ENCODE results near the gene CC2D2A.
"Not testable (repeated sequence)": the region's sequence is repeated elsewhere in the genome, so short reads cannot be mapped to it uniquely, and the experiment has no call there.

Gene CC2D2A

GRCh38 chr4:15575966-15576365 lies 106.3 kb downstream of the CC2D2A start:
- H3K9me3 Mint-ChIP-seq, result no peaks in the 10 kb centered on the region
- no peaks in the 10 kb centered on the region for H3K36me3 Mint-ChIP-seq
- no peak overlapping the region for H3K27ac Mint-ChIP-seq
- no peaks in the 10 kb centered on the region for H3K27me3 Mint-ChIP-seq
- CTCF ChIA-PET, result no interaction called here
- no peaks in the 10 kb centered on the region for H3K4me1 Mint-ChIP-seq
- DNase-seq, result no peak
- H3K4me3 Mint-ChIP-seq, result no peak overlapping the region

GRCh38 chr4:15577508-15577907 lies 107.8 kb downstream of the CC2D2A start:
- Mint-ChIP-seq H3K4me3 (no peak overlapping the region), H3K27ac (no peak overlapping the region), H3K27me3 (no peaks in the 10 kb centered on the region), H3K36me3 (peaks cover 1% of the 10 kb centered on the region), H3K9me3 (no peaks in the 10 kb centered on the region), H3K4me1 (no peaks in the 10 kb centered on the region)
- CTCF ChIA-PET, result interaction anchor here (1.0 kb wide), 1 partner anchor 24 kb away, joined by 3 read pairs; no protein-coding TSS in a partner anchor
- DNase-seq, result no peak

GRCh38 chr4:15584785-15585184 lies 115.1 kb downstream of the CC2D2A start:
- Mint-ChIP-seq H3K4me1 (no peaks in the 10 kb centered on the region), H3K36me3 (peaks cover 1% of the 10 kb centered on the region), H3K27me3 (no peaks in the 10 kb centered on the region), H3K4me3 (no peak overlapping the region), H3K27ac (no peak overlapping the region), H3K9me3 (no peaks in the 10 kb centered on the region)
- CTCF ChIA-PET, result no interaction called here
- no peak for DNase-seq

- Mint-ChIP-seq H3K9me3 (no peaks in the 10 kb centered on the region), H3K27ac (no peak overlapping the region), H3K4me1 (no peaks in the 10 kb centered on the region), H3K36me3 (peaks cover 1% of the 10 kb centered on the region), H3K27me3 (no peaks in the 10 kb centered on the region), H3K4me3 (no peak overlapping the region)
- no peak for DNase-seq
- CTCF ChIA-PET, result no interaction called here
These were observed 115.6 kb downstream of the CC2D2A start for GRCh38 chr4:15585331-15585730.

- no peak overlapping the region for H3K4me3 Mint-ChIP-seq
- H3K27ac Mint-ChIP-seq, result no peak overlapping the region
- CTCF ChIA-PET, result no interaction called here
- H3K36me3 Mint-ChIP-seq, result peaks cover 1% of the 10 kb centered on the region
- DNase-seq, result no peak
- no peaks in the 10 kb centered on the region for H3K27me3 Mint-ChIP-seq
- no peaks in the 10 kb centered on the region for H3K4me1 Mint-ChIP-seq
- no peaks in the 10 kb centered on the region for H3K9me3 Mint-ChIP-seq
These were observed 116.4 kb downstream of the CC2D2A start for GRCh38 chr4:15586066-15586465.

GRCh38 chr4:15587649-15588048 lies 118.0 kb downstream of the CC2D2A start:
- Mint-ChIP-seq H3K27ac (no peak overlapping the region), H3K27me3 (no peaks in the 10 kb centered on the region), H3K36me3 (no peaks in the 10 kb centered on the region), H3K4me3 (no peak overlapping the region), H3K9me3 (no peaks in the 10 kb centered on the region), H3K4me1 (no peaks in the 10 kb centered on the region)
- DNase-seq, result no peak
- CTCF ChIA-PET, result no interaction called here

- CTCF ChIA-PET, result no interaction called here
- H3K27me3 Mint-ChIP-seq, result no peaks in the 10 kb centered on the region
- H3K4me3 Mint-ChIP-seq, result no peak overlapping the region
- H3K27ac Mint-ChIP-seq, result no peak overlapping the region
- no peaks in the 10 kb centered on the region for H3K4me1 Mint-ChIP-seq
- no peaks in the 10 kb centered on the region for H3K9me3 Mint-ChIP-seq
- H3K36me3 Mint-ChIP-seq, result no peaks in the 10 kb centered on the region
- DNase-seq, result no peak
These were observed 123.1 kb downstream of the CC2D2A start for GRCh38 chr4:15592799-15593198.

- Mint-ChIP-seq H3K27me3 (no peaks in the 10 kb centered on the region), H3K4me1 (no peaks in the 10 kb centered on the region), H3K4me3 (no peak overlapping the region), H3K9me3 (no peaks in the 10 kb centered on the region), H3K36me3 (peaks cover 12% of the 10 kb centered on the region), H3K27ac (no peak overlapping the region)
- DNase-seq, result no peak
- CTCF ChIA-PET, result no interaction called here
These were observed 129.0 kb downstream of the CC2D2A start for GRCh38 chr4:15598644-15599043.

GRCh38 chr4:15600176-15600575 lies 130.5 kb downstream of the CC2D2A start:
- no peaks in the 10 kb centered on the region for H3K4me1 Mint-ChIP-seq
- CTCF ChIA-PET, result no interaction called here
- no peak overlapping the region for H3K4me3 Mint-ChIP-seq
- H3K36me3 Mint-ChIP-seq, result peaks cover 19% of the 10 kb centered on the region
- no peaks in the 10 kb centered on the region for H3K9me3 Mint-ChIP-seq
- H3K27me3 Mint-ChIP-seq, result no peaks in the 10 kb centered on the region
- no peak for DNase-seq
- no peak overlapping the region for H3K27ac Mint-ChIP-seq

GRCh38 chr4:15601862-15602261 lies 132.2 kb downstream of the CC2D2A start:
- H3K27me3 Mint-ChIP-seq, result no peaks in the 10 kb centered on the region
- no peaks in the 10 kb centered on the region for H3K9me3 Mint-ChIP-seq
- CTCF ChIA-PET, result interaction anchor here (0.8 kb wide), 1 partner anchor 400 kb away, joined by 3 read pairs; no protein-coding TSS in a partner anchor
- peaks cover 26% of the 10 kb centered on the region for H3K36me3 Mint-ChIP-seq
- no peak overlapping the region for H3K27ac Mint-ChIP-seq
- H3K4me3 Mint-ChIP-seq, result no peak overlapping the region
- no peaks in the 10 kb centered on the region for H3K4me1 Mint-ChIP-seq
- no peak for DNase-seq

- no peaks in the 10 kb centered on the region for H3K9me3 Mint-ChIP-seq
- peaks cover 34% of the 10 kb centered on the region for H3K36me3 Mint-ChIP-seq
- no peak for DNase-seq
- CTCF ChIA-PET, result no interaction called here
- no peaks in the 10 kb centered on the region for H3K27me3 Mint-ChIP-seq
- H3K4me1 Mint-ChIP-seq, result no peaks in the 10 kb centered on the region
- no peak overlapping the region for H3K4me3 Mint-ChIP-seq
- H3K27ac Mint-ChIP-seq, result no peak overlapping the region
These were observed 135.9 kb downstream of the CC2D2A start for GRCh38 chr4:15605537-15605936.

GRCh38 chr4:15610855-15611254 lies 141.2 kb downstream of the CC2D2A start:
- CTCF ChIA-PET, result no interaction called here
- H3K27ac Mint-ChIP-seq, result no peak overlapping the region
- H3K4me3 Mint-ChIP-seq, result no peak overlapping the region

GRCh38 chr4:15612136-15612535 lies 142.5 kb downstream of the CC2D2A start:
- no peak overlapping the region for H3K4me3 Mint-ChIP-seq
- H3K27ac Mint-ChIP-seq, result no peak overlapping the region
- H3K4me1 Mint-ChIP-seq, result no peaks in the 10 kb centered on the region
- CTCF ChIA-PET, result no interaction called here
- no peaks in the 10 kb centered on the region for H3K27me3 Mint-ChIP-seq
- peaks cover 37% of the 10 kb centered on the region for H3K36me3 Mint-ChIP-seq
- peaks cover 4% of the 10 kb centered on the region for H3K9me3 Mint-ChIP-seq
- no peak for DNase-seq

More at GRCh38 chr4:15610855-15611254, 141.2 kb downstream of the CC2D2A start:
- DNase-seq, result no peak
- Mint-ChIP-seq H3K4me1 (no peaks in the 10 kb centered on the region), H3K27me3 (no peaks in the 10 kb centered on the region), H3K9me3 (no peaks in the 10 kb centered on the region), H3K36me3 (peaks cover 28% of the 10 kb centered on the region)

GRCh38 chr4:15614891-15615290 lies 145.2 kb downstream of the CC2D2A start:
- H3K4me1 Mint-ChIP-seq, CTCF ChIA-PET, DNase-seq, H3K4me3 Mint-ChIP-seq, H3K27me3 Mint-ChIP-seq, H3K27ac Mint-ChIP-seq: not testable (repeated sequence)
- Mint-ChIP-seq H3K36me3 (peaks cover 49% of the 10 kb centered on the region), H3K9me3 (peaks cover 17% of the 10 kb centered on the region)

GRCh38 chr4:15617407-15617806 lies 147.7 kb downstream of the CC2D2A start:
- H3K27ac Mint-ChIP-seq, H3K27me3 Mint-ChIP-seq, DNase-seq, H3K4me3 Mint-ChIP-seq, H3K4me1 Mint-ChIP-seq, CTCF ChIA-PET: not testable (repeated sequence)
- Mint-ChIP-seq H3K36me3 (peaks cover 63% of the 10 kb centered on the region), H3K9me3 (peaks cover 35% of the 10 kb centered on the region)

GRCh38 chr4:15636818-15637217 lies 167.1 kb downstream of the CC2D2A start:
- Mint-ChIP-seq H3K27me3 (no peaks in the 10 kb centered on the region), H3K27ac (no peak overlapping the region), H3K4me1 (no peaks in the 10 kb centered on the region), H3K36me3 (peaks cover 45% of the 10 kb centered on the region), H3K9me3 (peaks cover 5% of the 10 kb centered on the region), H3K4me3 (no peak overlapping the region)
- CTCF ChIA-PET, result no interaction called here
- no peak for DNase-seq

All from activated naive CD4-positive, alpha-beta T cell treated with anti-CD3 and anti-CD28 coated beads, Interleukin-2, amount 10 ng/mL, durations not matched to agents 7 days and 5 days (primary cell).